IMR-90 (cell line): Measurements from ENCODE around the gene ROR2. TPM values are rescaled to one million over a fixed set of nuclear protein-coding genes. Genes with fewer than 3 reads are reported as not detected.

ENCODE experiments used
- ATAC-seq: fragments of 200-7000 bp; cut with Tn5 transposase; 2 replicates; pipeline ENCODE4 v1.9.1; 2020; ENCODE audit warnings: low read depth, mild to moderate bottlenecking, moderate library complexity
- BruUV-seq: library from RNA; stranded (reverse); fragments of 400-500 nt; replicated peaks from 2 replicates; lab custom pipeline; 2021; lab: Mats Ljungman, UMichigan
- CTCF ChIA-PET: fragments of 300-600 bp; formaldehyde crosslinking; extraction: SDS; loops from one replicate; lab custom pipeline; 2021; ENCODE audit warnings: antibody characterized with exemption; lab: Yijun Ruan, JAX
- POLR2A ChIA-PET: fragments of 300-600 bp; sonication (Branson Sonifier 250); formaldehyde crosslinking; loops from one replicate; lab custom pipeline; 2022; ENCODE audit warnings: antibody characterized with exemption; ENCODE audit not compliant: unreplicated experiment; lab: Charles Lee
- DNase-seq: peaks from one replicate; pipeline ENCODE4 v3.0.0; 2013
- H2AFZ ChIP-seq: replicated peaks from 2 replicates; pipeline ENCODE3; 2013; ENCODE audit warnings: low read length, mild to moderate bottlenecking; ENCODE audit not compliant: poor library complexity
- H2AK5ac ChIP-seq: 2 replicates; pipeline ENCODE4 v1.6.1; 2013; ENCODE audit warnings: low read depth, low read length, inconsistent platforms
- H2AK9ac ChIP-seq: replicated peaks from 2 replicates; pipeline ENCODE3; 2013; ENCODE audit warnings: mild to moderate bottlenecking, low read depth, low read length, moderate library complexity; ENCODE audit not compliant: poor library complexity
- H2BK120ac ChIP-seq: 2 replicates; pipeline ENCODE4 v1.6.1; 2013; ENCODE audit warnings: low read depth, low read length, inconsistent platforms
- H2BK15ac ChIP-seq: 3 replicates; pipeline ENCODE4 v1.6.1; 2013; ENCODE audit warnings: low read depth, low read length, inconsistent platforms
- H2BK20ac ChIP-seq: 2 replicates; pipeline ENCODE4 v1.6.1; 2013; ENCODE audit warnings: low read depth, mild to moderate bottlenecking, inconsistent platforms, low read length, moderate library complexity
- H2BK5ac ChIP-seq: 2 replicates; pipeline ENCODE4 v1.6.1; 2013; ENCODE audit warnings: mild to moderate bottlenecking, low read depth, low read length, inconsistent platforms; ENCODE audit not compliant: poor library complexity, severe bottlenecking
- H3K14ac ChIP-seq: replicated peaks from 2 replicates; pipeline ENCODE4 v1.6.1; 2013; ENCODE audit warnings: low read depth, low read length, inconsistent platforms
- H3K18ac ChIP-seq: 2 replicates; pipeline ENCODE4 v1.6.1; 2013; ENCODE audit warnings: low read depth, low read length, control low read depth
- H3K23ac ChIP-seq: 2 replicates; pipeline ENCODE4 v1.6.1; 2013; ENCODE audit warnings: low read depth, low read length, inconsistent platforms
- H3K27ac ChIP-seq: 2 replicates; pipeline ENCODE4 v1.5.1; 2013; ENCODE audit warnings: mild to moderate bottlenecking, control low read depth, low read length; ENCODE audit not compliant: insufficient read depth
- H3K27me3 ChIP-seq: 2 replicates; pipeline ENCODE4 v1.6.1; 2013; ENCODE audit warnings: low read length; ENCODE audit not compliant: control insufficient read depth, insufficient read depth
- H3K36me3 ChIP-seq: 2 replicates; pipeline ENCODE4 v1.6.1; 2013; ENCODE audit warnings: low read length, mixed read lengths; ENCODE audit not compliant: control insufficient read depth, insufficient read depth
- H3K4ac ChIP-seq: 2 replicates; pipeline ENCODE4 v1.6.1; 2013; ENCODE audit warnings: low read depth, low read length, inconsistent platforms
- H3K4me1 ChIP-seq: 2 replicates; pipeline ENCODE4 v1.6.1; 2013; ENCODE audit warnings: low read length, mixed read lengths; ENCODE audit not compliant: control insufficient read depth, insufficient read depth
- H3K4me2 ChIP-seq: 2 replicates; pipeline ENCODE4 v1.6.1; 2013; ENCODE audit warnings: low read depth, mild to moderate bottlenecking, control low read depth, low read length, moderate library complexity
- H3K4me3 ChIP-seq: 2 replicates; pipeline ENCODE4 v1.5.1; 2013; ENCODE audit warnings: low read depth, mild to moderate bottlenecking, control low read depth, low read length, moderate library complexity; ENCODE audit not compliant: insufficient read depth
- H3K56ac ChIP-seq: 2 replicates; pipeline ENCODE4 v1.6.1; 2013; ENCODE audit warnings: low read length, inconsistent platforms; ENCODE audit not compliant: insufficient read depth; ENCODE audit errors: extremely low read depth
- H3K79me1 ChIP-seq, 2 experiments: 2 replicates each; pipeline ENCODE4 v1.6.1; 2013; ENCODE audit warnings: low read length in 2 of 2, inconsistent platforms in 1 of 2, low read depth in 1 of 2
- H3K9ac ChIP-seq: 2 replicates; pipeline ENCODE4 v1.6.1; 2013; ENCODE audit warnings: low read depth, low read length, control low read depth
- H3K9me1 ChIP-seq: 2 replicates; pipeline ENCODE4 v1.6.1; 2013; ENCODE audit warnings: low read length, inconsistent platforms; ENCODE audit not compliant: insufficient read depth
- H3K9me3 ChIP-seq: 2 replicates; pipeline ENCODE4 v1.6.1; 2013; ENCODE audit warnings: low read length; ENCODE audit not compliant: control insufficient read depth, insufficient read depth
- H4K20me1 ChIP-seq: 2 replicates; pipeline ENCODE4 v1.6.1; 2013; ENCODE audit warnings: low read length, inconsistent platforms; ENCODE audit not compliant: insufficient read depth
- H4K5ac ChIP-seq: 2 replicates; pipeline ENCODE4 v1.6.1; 2013; ENCODE audit warnings: mild to moderate bottlenecking, low read depth, low read length, control low read depth
- H4K8ac ChIP-seq, 2 experiments: 2 replicates each; pipeline ENCODE4 v1.6.1; 2013; ENCODE audit warnings: low read depth in 2 of 2, low read length in 2 of 2, control low read depth in 1 of 2, inconsistent platforms in 1 of 2
- H4K91ac ChIP-seq: 2 replicates; pipeline ENCODE4 v1.6.1; 2013; ENCODE audit warnings: low read depth, low read length, inconsistent platforms; ENCODE audit not compliant: insufficient read depth
- BHLHE40 ChIP-seq: fragments of 150-350 bp; IDR thresholded peaks from 2 replicates; pipeline ENCODE4 v1.6.1; 2016; ENCODE audit warnings: mild to moderate bottlenecking, low read depth, low read length
- CEBPB ChIP-seq: IDR thresholded peaks from 2 replicates; pipeline ENCODE4 v1.6.1; 2012; ENCODE audit warnings: low read depth, low read length, improper control_type of control experiment
- WGBS, 2 experiments: methylation state at CpG; one replicate each; pipeline versions ENCODE4 v1.1.5 to v1.1.7; 2013; ENCODE audit warnings: missing lambda C conversion rate in 2 of 2; ENCODE audit not compliant: insufficient read length in 1 of 2; ENCODE audit errors: extremely low coverage in 2 of 2; 5-methylcytosine and 5-hydroxymethylcytosine counted together
- dilution Hi-C: fragments of 300-500 bp; cut with HindIII; formaldehyde crosslinking; loops from one replicate; pipeline ENCODE4 v1.14.3; 2018; ENCODE audit warnings: low sequenced_read_pairs; ENCODE audit not compliant: unreplicated experiment
- in situ Hi-C: fragments of 300-500 bp; cut with MboI; formaldehyde crosslinking; loops from 3 replicates; pipeline ENCODE4 v1.14.3; 2019; ENCODE audit warnings: low sequenced_read_pairs, inconsistent platforms, mixed read lengths
- intact Hi-C: fragments of 100-400 bp; cut with micrococcal nuclease; formaldehyde crosslinking; loops from 2 replicates; pipeline ENCODE4 v1.10.0; 2022
- polyA plus RNA-seq, 3 experiments: library from polyadenylated mRNA; depleted of rRNA; stranded (reverse); fragments of >200 nt; gene quantifications; 2 replicates each; pipeline ENCODE4 v1.2.3, GENCODE V29; 2012; ENCODE audit warnings: low replicate concordance in 1 of 3
- total RNA-seq: library from RNA; depleted of rRNA; stranded (reverse); fragments of >200 nt; gene quantifications from 2 replicates; pipeline ENCODE4 v1.2.3, GENCODE V29; 2012

Gene ROR2
- total and polyA plus RNA-seq, 2 of the 4 experiments (the other 2 are of a cell fraction): 2.3 to 4.8 TPM

DNA sequence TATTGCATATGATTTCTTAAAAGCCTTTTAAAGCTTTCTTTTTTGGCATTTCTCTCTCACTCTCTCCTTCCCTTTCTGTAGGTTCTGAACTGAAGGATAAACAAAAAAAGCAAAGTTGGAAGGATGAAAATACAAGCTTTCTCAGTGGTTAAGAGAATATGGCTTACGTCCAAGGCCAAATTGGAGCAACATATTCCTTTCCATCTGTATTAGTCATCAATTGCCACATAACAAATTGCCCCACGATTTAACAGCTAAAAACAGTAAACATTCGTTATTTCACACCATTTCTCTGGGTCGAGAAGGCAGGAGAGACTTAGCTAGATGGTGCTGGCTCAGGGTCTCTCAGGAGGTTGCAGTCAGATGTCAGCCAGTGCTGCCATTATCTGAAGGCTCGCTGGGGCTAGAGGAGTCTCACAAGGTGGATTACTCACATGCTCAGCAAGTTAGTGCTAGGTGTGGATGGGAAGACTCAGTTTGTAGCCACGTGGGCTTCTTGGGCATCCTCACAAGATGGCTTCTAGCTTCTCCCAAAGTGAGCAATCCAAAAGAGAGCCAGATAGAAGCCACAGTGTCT, 2.0 kb upstream of the ROR2 start:
- intact Hi-C loops: loop anchor here (5.0 kb wide), 1 partner anchor 290 kb away; no protein-coding TSS in a partner anchor
- no peak overlapping the region for H3K4me2 ChIP-seq
- peak overlapping the region; percentile 44; the same call in 1 of the 2 replicates for H3K27ac ChIP-seq
- H2BK5ac ChIP-seq: no peak overlapping the region
- CTCF ChIA-PET: interaction anchor here (0.8 kb wide), 1 partner anchor 181 kb away, joined by 4 read pairs; no protein-coding TSS in a partner anchor
- no peak overlapping the region for H3K4ac ChIP-seq
- no TSS peak for BruUV-seq
- H3K14ac ChIP-seq: no peak overlapping the region
- no peak overlapping the region for H3K56ac ChIP-seq
- H2BK120ac ChIP-seq: peak overlapping the region; percentile 12; the same call in 1 of the 2 replicates
- no peak overlapping the region for H4K91ac ChIP-seq
- H3K79me1 ChIP-seq: 0 out of 4 replicates have a peak, but pooled peaks cover 0 to 7% of the 10 kb centered on the region in 2 experiments
- peaks cover 3% of the 10 kb centered on the region; the same call in 1 of the 2 replicates for H4K20me1 ChIP-seq
- no peak overlapping the region for H2AK9ac ChIP-seq
- dilution Hi-C loops: no loop called here
- H2BK20ac ChIP-seq: 0 out of 2 replicates have a peak overlapping the region, but pooled peaks have one; percentile 3
- no peak overlapping the region for H2AK5ac ChIP-seq
- no peak overlapping the region for H4K8ac ChIP-seq
- peak; percentile 29; the same call in 1 of the 2 replicates for TF ChIP-seq CEBPB
- no peak for TF ChIP-seq BHLHE40
- H3K9me3 ChIP-seq: peaks cover 3% of the 10 kb centered on the region; the same call in 1 of the 2 replicates
- no peak overlapping the region for H2BK15ac ChIP-seq
- no peak overlapping the region for H3K23ac ChIP-seq
- H3K4me1 ChIP-seq: peaks cover 13% of the 10 kb centered on the region
- WGBS, 2 experiments: 46% methylated on average over 3 of the region's 6 CpGs; no CpG with 5 or more reads in 1 of the 2 experiments
- peaks cover 11% of the 10 kb centered on the region for H3K9me1 ChIP-seq
- DNase-seq (peak; percentile 41), ATAC-seq (no peak)
- POLR2A ChIA-PET: no interaction called here
- H2AFZ ChIP-seq: no peak overlapping the region
- no peak overlapping the region for H4K5ac ChIP-seq
- no peaks in the 10 kb centered on the region; the same call in 1 of the 2 replicates for H3K27me3 ChIP-seq
- no peak overlapping the region for H3K4me3 ChIP-seq
- no peaks in the 10 kb centered on the region for H3K36me3 ChIP-seq
- in situ Hi-C loops: loop anchor here (10.0 kb wide), 1 partner anchor 177 kb away; no protein-coding TSS in a partner anchor
- no peak overlapping the region for H3K9ac ChIP-seq
- no peak overlapping the region for H3K18ac ChIP-seq
